CD4-positive, alpha-beta T cell treated with Interleukin-6 for 4 hours (primary cell): Measurements from ENCODE around the gene CTAG2.
"Not testable (repeated sequence)": the region's sequence is repeated elsewhere in the genome, so short reads cannot be mapped to it uniquely, and the experiment has no call there.

Source experiments
- DNase-seq: peaks from one replicate; pipeline ENCODE4 v3.0.0-alpha.2; 2020; ENCODE audit warnings: mixed read lengths

The CTAG2 gene

DNA sequence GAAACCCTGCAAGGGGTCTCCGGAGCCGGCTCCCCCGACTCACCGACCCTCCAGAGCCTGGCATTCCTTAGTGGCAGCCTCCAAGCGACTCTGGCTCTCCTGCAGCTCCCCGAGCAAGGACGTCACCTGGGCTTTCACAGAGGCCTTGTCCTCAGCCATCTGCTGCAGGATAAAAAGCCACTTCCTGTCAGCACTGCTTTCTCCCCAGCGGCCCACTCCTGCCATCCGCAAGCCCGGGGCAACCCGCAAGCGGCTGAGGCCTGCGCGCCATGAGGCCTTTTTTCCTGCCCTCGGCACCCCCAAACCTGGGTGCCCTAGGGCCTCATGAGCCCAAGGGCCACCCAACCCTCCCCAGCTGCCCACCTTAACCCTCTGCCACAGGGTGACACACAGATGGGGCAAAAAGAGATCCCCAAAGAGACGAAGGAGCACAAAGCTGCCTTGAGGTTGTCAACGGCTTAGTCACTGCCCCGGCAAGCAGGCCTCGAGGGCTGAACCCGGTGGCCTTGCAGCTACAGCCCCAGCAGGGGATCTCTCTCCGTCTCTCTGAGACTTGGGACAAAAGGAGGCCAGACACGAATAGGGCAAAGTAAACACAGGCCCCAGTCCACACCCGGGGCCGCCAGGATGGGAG, 7.5 kb downstream of the CTAG2 start:
- not testable (repeated sequence) for DNase-seq

DNA sequence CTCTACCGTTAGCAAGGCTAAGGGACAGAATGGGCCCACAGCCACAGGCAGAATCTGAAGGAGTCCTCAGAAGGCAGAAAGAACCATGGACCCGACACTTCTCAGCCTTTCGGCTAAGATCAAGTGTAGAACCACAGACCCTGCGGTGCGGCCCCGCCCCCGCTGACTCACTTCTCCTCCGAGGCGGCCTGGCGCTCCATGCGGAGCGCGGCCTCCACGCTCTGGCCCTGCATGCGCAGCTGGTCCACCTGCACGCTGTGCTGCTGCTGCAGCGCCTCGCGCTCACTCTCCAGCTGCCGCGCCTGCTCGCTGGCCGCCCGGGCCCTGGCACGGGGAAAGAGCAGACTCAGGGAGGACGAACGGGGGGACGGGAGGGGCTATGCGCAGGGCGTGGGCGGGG, 9.7 kb downstream of the CTAG2 start:
- not testable (repeated sequence) for DNase-seq

DNA sequence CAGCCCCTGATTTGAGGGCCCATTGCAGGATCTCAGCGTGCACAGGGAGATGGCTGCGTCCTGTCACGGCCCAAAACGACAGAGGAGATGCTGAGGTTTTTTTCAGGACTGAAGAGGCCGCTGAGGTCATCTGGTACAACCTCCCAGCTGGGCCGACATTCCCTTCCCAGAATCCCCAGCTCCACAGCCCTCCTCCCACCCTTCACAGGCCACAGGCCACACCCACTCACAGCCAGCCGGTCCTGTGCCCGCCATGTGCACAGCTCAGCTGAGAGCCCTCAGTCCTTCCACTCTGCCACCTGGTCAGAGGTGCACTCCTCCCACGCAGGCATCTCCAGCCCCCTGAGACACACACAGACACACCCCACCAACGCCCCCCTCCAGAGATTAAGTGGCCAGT, 11.6 kb downstream of the CTAG2 start:
- not testable (repeated sequence) for DNase-seq

DNA sequence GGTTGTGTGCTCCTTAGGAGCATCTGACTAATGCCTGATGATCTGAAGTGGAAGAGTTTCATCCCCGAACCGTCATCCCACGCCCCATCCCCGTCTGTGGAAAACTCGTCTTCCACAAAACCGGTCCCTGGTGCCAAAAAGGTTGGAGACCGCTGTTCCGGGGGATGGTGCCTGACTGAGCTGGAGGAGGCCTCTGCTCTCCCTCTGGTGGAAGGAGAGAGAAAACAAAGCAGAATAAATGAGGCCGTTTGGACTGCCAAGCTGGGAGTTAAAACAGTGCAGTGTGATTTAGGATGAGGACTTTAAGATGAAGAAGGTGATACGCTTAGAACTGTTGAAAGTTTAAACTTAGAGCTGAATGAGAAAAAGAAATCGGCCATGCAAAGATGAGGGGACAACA, 19.7 kb downstream of the CTAG2 start:
- DNase-seq, result not testable (repeated sequence)

DNA sequence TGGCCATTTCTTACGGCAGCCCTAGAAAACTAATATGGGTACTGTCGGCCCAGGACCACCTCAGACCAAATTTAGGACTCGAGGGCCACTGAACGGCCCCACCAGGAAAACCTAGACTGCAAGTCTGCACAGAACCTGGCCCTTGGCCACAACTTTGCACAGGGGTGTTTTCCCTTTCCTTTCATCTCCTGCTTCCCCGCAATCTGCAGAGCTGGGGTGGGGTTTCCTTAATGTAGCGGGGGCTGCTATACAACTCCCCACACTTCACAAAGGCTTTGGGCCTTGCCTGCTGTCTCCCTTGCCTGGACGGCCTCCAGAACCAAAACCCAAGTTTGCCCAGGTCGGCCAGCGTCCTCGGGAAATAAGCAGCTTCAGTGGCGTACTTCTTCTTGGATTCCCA, 22.4 kb downstream of the CTAG2 start:
- not testable (repeated sequence) for DNase-seq

DNA sequence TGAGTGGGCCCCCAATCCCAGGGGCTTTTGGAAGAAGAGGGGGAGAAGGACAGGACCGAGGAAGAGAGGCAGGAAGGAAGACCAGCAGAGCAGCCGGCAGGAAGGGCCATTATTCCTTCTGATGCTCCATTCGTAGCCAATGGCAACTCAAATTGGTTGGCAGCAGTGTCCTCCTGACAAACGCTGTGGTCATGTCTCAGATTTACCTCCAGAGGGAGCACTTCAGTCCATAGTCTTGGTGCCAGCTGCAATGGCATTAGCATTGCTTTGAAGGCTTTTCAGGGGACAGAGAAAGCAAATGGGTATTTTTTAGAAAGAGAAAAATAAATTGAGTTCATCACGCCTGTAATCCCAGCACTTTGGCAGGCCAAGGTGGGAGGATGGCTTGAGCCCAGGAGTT, 24.4 kb downstream of the CTAG2 start:
- not testable (repeated sequence) for DNase-seq

DNA sequence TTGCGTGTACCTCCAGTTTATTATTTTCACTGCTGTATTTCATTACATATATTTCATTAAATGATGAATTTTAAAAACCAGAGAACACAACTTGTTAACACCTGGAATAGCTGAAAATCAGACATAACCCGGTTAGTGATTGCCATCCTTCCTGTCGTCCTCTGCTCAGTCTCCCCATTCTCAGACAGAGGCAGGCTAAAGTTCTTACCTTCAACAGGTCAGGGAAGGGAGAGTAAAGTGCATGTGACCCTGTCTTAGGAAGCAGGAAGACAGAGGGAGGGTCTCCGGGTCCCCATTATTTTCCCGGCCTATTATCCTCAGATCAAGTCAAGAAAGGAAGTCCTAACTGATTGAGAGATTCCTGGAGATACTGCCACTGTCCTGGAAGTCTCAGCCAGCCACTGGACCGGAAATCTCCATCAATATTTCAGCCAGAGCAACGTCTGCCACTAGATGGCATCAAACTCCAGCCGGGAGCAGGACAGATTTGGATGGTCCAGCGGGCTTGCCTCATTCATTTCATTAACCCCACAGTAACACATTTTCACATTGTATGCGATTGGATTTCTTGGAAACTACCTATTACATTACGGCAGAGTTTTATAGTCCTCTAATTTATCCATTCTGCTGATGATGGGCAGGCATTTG, 32.5 kb downstream of the CTAG2 start:
- DNase-seq, result not testable (repeated sequence)

DNA sequence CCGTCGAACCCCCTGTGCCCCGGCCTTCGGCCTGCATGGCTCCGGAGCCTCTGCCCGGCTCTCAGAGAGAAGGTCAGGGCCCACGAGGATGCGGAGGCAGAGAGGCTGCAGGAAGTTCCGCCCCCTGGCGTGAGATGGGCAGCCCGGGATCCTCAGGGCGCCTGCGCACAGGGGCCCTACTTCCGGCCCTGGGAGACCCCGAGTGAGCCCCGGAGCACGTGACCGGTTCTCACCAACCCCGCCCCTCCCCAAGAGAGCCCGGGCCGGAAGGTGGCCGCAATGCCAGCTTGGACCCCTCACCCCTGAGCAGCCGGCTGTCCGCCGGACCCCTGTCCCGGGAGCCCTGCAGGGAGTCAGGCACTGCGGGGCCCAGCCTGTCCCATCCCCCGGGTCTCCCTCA, 34.2 kb downstream of the CTAG2 start, which contains the start of gene CTAG1B:
TSS of gene CTAG1B (minus strand) at position 101 of the 400 bp plus-strand sequence. CDS start at position 37, 64 bp downstream.
- not testable (repeated sequence) for DNase-seq

DNA sequence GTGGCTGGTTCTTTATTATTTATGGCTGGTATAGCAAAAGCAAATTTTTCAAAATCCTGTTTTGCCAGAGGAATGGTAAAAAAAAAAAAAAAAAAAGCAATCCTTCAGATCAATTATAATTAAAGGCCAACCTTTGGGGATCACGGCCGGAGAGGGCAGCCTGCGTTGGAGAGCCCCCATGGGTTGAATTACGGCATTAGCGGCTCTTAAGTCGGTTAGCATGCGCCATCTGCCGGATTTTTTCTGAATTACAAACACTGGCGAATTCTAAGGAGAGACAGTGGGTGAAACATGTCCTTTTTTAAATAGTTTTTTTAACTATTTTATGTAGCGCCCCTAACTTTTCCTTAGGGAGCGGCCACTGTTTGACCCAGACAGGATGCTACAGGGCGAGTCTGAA, 39.8 kb downstream of the CTAG2 start:
- DNase-seq, result not testable (repeated sequence)

DNA sequence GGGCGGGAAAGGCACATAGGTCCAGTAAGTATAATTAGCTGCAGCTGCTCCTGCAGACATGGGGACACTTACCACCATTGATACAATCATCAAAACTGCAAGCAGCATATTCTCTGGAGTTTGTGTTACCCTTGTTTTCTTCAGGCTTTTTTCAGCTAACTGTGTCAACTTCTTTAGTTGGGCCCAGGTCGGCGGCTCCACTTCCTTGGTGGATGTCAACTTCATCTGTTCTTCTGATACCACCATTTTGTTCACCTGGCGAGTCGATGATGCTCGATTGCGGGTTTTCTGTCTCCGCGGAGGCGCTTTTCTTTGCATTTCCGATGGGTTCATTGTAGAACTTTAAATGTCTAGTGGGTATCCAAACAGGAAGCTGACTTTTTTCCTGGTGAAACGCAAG, 42.2 kb downstream of the CTAG2 start:
- not testable (repeated sequence) for DNase-seq

DNA sequence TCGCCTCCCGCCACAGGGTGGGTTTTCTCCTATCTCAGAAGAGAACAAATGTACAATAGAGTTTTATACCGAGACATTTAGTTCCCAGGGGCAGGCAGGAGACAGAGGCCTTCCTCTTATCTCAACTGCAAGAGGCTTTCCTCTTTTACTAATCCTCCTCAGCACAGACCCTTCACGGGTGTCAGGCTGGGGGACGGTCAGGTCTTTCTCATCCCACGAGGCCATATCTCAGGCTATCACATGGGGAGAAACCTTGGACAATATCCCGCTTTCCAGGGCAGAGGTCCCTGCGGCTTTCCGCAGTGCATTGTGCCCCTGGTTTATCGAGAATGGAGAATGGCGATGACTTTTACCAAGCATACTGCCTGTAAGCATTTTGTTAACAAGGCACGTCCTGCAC, 44.6 kb downstream of the CTAG2 start:
- DNase-seq, result not testable (repeated sequence)

DNA sequence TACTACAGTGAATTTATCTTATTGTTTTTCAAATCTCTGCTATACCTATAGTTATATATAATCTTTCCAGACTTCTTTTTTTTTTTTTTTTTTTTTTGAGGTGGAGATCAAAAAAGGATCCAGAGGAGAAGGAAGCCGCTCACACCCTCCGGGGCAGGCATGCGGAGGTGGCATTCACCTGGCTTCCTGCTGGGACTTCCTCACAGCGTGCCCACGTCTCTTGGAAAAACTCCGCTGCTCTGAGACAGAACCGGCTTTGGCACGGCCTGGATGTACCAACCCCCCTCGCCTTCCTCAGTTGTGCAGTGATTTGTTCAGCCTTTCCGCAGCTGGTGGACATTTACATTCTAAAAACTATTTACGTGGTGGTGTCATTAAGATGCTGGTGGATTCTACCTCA, 45.4 kb downstream of the CTAG2 start:
- DNase-seq, result not testable (repeated sequence)

DNA sequence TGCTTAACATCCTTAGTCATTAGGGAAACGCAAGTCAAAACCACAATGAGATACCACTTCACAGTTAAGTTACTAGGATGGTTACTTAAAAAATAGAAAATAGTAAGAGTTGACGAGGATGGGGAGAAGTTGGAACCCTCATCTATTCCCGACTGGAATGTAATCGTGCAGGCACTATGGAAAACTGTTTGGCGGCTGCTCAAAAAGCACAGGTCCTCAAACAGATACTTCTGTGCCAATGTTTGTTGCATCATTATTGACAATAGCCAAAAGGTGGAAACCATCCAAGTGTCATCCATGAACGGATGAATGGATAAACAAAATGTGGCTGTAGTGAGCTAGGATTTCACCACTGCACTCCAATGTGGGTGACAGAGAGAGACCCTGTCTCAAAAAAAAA, 46.0 kb downstream of the CTAG2 start:
- DNase-seq, result no peak

DNA sequence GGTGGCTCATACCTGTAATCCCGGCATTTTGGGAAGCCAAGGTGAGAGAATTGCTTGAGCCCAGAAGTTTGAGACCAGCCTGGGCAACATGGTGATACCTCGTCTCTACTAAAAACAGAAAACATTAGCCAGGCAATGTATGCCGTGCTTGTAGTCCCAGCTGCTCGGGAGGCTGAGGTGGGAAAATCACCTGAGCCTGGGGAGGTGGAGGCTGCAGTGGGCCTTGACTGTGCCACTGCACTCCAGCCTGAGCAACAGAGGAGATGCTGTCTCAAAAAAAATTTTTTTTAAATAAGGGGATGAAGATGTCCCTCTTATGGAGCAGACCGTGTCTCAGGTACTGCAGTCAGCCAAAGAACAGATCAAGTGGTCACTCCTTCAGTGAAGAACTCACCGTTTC, 47.8 kb downstream of the CTAG2 start:
- no peak for DNase-seq

DNA sequence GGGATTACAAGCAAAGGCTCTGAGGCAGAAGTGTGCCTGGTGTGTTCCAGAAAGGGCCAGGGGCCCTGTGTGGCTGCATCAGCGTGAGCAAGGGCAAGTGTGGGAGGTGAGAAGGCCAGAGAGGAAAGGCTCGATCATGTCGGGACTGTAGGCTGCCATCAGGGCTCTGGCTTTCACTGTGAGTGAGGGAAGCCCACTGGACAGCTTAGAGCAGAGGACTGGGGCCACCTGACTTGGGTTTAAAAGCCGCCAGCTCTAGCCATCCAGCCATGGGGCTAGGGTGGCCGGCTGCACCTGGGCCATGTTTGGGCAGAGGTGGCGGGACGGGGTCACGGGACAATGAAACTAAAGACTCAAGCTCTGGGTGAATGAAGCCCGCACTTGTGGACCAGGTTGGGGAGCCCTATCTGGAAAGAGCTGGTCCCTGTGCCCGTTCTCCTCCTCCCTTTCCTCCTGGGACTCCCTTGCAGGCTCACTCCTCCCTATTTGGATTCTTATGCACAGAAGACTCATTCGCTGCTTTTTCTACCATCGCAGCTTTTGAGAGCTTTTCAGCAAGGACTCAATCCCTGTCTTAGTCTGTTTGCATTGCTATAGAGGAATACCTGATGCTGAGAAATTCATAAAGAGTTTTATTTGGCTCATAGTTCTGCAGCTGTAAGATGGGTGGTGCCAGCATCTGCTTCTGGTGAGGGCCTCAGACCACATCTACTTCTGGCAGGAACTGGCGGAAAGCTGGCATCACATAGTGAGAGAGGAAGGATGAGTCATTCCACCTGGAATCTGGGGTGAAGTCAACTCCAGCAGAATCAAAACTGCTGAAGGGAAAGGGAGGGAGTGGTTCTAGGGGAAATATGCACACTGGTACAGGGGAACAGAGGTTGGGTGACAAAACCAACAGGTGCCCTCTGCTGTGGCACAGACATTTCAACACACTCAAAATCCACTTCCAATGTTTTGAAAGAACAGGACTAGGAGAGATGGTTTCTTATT, 49.6 kb downstream of the CTAG2 start:
- DNase-seq, result no peak

DNA sequence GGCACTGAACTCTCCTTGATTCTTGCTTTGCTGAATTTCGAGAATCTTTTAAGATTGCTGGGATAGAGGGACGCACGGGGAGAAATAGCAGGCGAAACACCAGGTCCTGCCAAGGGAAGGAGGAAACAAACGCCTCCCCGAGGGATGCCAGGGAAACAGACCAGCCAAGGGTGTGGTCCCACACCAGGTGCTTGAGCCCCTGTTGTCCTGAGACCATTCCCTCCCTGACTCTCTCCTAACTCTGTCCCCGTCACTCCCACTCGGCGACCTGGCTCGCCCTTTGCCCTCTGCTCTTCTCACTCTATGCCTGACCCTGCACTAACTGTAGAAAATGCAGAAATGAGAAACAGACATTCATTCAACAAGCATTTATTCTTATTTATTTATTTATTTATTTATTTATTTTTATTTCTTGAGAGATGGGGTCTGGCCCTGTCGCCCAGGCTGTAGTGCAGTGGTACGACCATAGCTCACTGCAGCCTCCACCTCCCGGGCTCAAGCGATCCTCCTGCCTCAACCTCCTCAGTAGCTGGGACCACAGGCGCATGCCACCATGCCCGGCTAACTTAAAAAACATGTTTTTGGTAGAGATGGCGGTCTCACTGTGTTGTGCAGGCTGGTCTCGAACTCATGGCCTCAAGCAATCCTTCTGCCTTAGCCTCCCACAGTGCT, 50.5 kb downstream of the CTAG2 start:
- no peak for DNase-seq

DNA sequence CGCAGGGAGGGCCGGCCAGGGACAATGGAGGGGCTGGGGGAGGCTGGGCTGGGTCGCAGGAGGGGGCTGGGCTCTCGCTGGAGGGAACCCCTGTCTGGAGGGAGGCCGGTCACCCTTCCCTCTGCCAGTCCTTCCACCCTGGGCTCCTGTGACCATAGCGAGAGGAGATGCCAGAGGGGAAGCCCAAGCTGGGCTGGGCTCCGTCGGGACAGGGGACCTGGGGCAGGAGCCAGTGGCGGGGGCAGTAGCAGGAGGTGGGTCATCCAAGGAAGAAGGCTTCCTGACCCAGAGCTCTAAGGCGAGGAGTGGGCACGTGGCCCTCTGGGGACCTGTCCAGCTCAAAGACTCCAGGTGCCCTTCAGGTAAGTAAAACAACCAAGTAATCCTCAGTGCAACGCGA, 51.2 kb downstream of the CTAG2 start:
- no peak for DNase-seq
